Retinal pigment epithelial cell (primary cell): ENCODE results near the gene MPHOSPH9.

Experiments used
- DNase-seq: peaks from one replicate; pipeline ENCODE4 v3.0.0-alpha.2; 2010; ENCODE audit warnings: low read depth
- H3K4me3 ChIP-seq: 2 replicates; pipeline ENCODE4 v1.5.1; 2011; ENCODE audit warnings: mild to moderate bottlenecking, low read length, control low read depth, moderate library complexity
- CTCF ChIP-seq: conservative IDR thresholded peaks from 2 replicates; pipeline ENCODE4 v1.5.1; 2011; ENCODE audit warnings: low read depth, low read length, control low read depth, inconsistent platforms

Gene MPHOSPH9

GRCh38 chr12:123232807-123233504, at the start of gene MPHOSPH9, which contains the start of gene MTRFR:
TSS of gene MPHOSPH9 (minus strand) at chr12:123233141. CDS start at chr12:123230364, 2,777 bp downstream.
TSS of gene MTRFR (plus strand) at chr12:123233436. CDS start at chr12:123253675, 20,239 bp downstream.
- peak within 1 kb of the TSS; percentile 95 for H3K4me3 ChIP-seq
- TF ChIP-seq CTCF = no peak
- peak; percentile 97 for DNase-seq

GRCh38 chr12:123282111-123282510, 49.2 kb upstream of the MPHOSPH9 start:
- no peak overlapping the region for H3K4me3 ChIP-seq
- DNase-seq = no peak
- TF ChIP-seq CTCF = no peak

GRCh38 chr12:123280971-123281370, 48.0 kb upstream of the MPHOSPH9 start:
- H3K4me3 ChIP-seq = no peak overlapping the region
- TF ChIP-seq CTCF = no peak
- no peak for DNase-seq

GRCh38 chr12:123278101-123278627, 45.2 kb upstream of the MPHOSPH9 start:
- TF ChIP-seq CTCF = no peak
- no peak overlapping the region for H3K4me3 ChIP-seq
- no peak for DNase-seq

- TF ChIP-seq CTCF = no peak
- H3K4me3 ChIP-seq = no peak overlapping the region
- DNase-seq = no peak
Observed at GRCh38 chr12:123273166-123273565, 40.2 kb upstream of the MPHOSPH9 start.

- peak overlapping the region; percentile 80 for H3K4me3 ChIP-seq
- peak; percentile 44 for TF ChIP-seq CTCF
- DNase-seq = no peak
Observed at GRCh38 chr12:123271001-123271668, 38.2 kb upstream of the MPHOSPH9 start.
